ENCODE measurements around the gene SULF2. TPM values are rescaled to one million over a fixed set of nuclear protein-coding genes. Genes with fewer than 3 reads are reported as not detected.

SULF2 gene
- total RNA-seq, 1 donor from 2014 or later: 62.1 TPM

DNA sequence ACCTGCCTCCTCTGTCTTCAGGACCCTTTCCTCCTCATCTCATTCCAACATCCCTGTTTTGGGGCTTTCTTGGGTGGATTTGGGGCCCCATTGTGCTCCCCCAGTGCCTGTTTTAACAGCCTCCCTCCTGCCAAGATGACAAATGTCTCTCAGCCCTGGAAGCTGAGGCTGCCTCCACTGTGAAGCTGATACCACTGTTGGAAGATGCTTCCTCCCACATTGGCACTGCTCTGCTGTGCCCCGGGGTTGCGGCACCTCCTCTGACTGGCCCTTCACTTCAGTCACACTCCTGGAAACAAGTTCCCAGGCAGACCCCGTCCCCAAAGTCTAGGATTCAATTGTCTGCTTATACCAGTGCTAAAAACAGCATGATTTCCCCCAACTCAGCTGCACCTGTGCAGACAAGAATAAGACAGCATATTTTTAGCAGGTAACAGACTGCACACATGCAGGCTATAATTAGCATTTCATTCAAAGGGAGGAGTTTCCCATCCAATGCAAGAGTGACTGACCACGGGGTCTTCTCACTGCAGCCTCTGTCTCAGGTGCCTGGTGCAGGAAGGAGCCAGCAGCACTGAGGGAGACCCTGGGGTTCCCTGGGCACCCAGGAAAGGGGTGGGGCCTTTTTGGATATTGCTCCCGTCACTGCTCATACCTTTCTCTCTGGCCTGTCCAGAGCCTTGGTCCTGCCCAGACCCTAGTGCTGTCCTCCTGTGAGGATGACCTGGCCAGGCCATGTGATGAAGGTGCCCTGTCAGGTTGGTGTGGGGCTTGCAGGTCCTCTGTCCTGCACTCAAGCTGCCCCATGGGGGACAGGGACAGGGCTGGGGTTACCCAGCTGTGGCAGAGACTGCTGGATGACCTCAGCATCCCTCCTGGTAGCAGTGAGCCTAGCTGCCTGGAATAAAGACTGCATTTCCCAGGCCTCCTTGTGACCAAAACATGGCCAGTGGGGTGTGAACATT is 31.5 kb upstream of the SULF2 start:
- Mint-ChIP-seq H3K4me1 (ENCODE audit: unreplicated experiment) (no peaks in the 10 kb centered on the region), H3K9me3 (ENCODE audit: unreplicated experiment) (no peaks in the 10 kb centered on the region), H3K27ac (ENCODE audit: unreplicated experiment) (no peak overlapping the region)

DNA sequence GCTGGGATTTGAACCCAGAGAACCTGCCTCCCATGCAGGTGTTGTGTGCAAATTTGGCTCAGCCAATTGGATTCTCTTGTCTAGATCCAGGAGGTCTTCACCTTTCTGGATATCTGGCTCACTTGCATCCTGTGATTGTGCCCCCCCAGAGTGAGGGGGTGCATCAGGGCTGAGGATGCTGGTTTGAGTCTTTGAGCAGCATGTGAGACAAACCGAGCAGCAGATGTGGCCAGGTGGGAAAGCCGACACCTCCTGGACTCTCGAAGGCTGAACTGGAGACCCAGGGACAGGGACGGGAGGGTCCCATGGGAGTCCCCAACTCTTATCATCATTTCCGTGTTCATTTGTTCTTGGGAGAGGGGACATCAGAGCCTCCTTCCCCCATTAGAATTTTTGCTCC is 30.6 kb upstream of the SULF2 start:
- DNase-seq (ENCODE audit: low spot score): no peak
- Mint-ChIP-seq H3K4me1 (ENCODE audit: unreplicated experiment) (no peaks in the 10 kb centered on the region), H3K9me3 (ENCODE audit: unreplicated experiment) (no peaks in the 10 kb centered on the region), H3K36me3 (ENCODE audit: low read depth, unreplicated experiment) (no peaks in the 10 kb centered on the region), H3K4me3 (ENCODE audit: unreplicated experiment) (no peak overlapping the region), H3K27ac (ENCODE audit: unreplicated experiment) (no peak overlapping the region), H3K27me3 (ENCODE audit: unreplicated experiment) (peaks cover 2% of the 10 kb centered on the region)
- TF ChIP-seq, protein P1, sequence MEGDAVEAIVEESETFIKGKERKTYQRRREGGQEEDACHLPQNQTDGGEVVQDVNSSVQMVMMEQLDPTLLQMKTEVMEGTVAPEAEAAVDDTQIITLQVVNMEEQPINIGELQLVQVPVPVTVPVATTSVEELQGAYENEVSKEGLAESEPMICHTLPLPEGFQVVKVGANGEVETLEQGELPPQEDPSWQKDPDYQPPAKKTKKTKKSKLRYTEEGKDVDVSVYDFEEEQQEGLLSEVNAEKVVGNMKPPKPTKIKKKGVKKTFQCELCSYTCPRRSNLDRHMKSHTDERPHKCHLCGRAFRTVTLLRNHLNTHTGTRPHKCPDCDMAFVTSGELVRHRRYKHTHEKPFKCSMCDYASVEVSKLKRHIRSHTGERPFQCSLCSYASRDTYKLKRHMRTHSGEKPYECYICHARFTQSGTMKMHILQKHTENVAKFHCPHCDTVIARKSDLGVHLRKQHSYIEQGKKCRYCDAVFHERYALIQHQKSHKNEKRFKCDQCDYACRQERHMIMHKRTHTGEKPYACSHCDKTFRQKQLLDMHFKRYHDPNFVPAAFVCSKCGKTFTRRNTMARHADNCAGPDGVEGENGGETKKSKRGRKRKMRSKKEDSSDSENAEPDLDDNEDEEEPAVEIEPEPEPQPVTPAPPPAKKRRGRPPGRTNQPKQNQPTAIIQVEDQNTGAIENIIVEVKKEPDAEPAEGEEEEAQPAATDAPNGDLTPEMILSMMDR (IDR thresholded peaks at IDR 0.05; ENCODE audit: unreplicated experiment): no peak

More for the DNA sequence above, 31.5 kb upstream of the SULF2 start:
- TF ChIP-seq, protein P1 (IDR thresholded peaks at IDR 0.05; ENCODE audit: unreplicated experiment): no peak
- Mint-ChIP-seq H3K36me3 (ENCODE audit: low read depth, unreplicated experiment) (no peaks in the 10 kb centered on the region), H3K4me3 (ENCODE audit: unreplicated experiment) (no peak overlapping the region), H3K27me3 (ENCODE audit: unreplicated experiment) (peaks cover 5% of the 10 kb centered on the region)
- DNase-seq (ENCODE audit: low spot score): no peak

DNA sequence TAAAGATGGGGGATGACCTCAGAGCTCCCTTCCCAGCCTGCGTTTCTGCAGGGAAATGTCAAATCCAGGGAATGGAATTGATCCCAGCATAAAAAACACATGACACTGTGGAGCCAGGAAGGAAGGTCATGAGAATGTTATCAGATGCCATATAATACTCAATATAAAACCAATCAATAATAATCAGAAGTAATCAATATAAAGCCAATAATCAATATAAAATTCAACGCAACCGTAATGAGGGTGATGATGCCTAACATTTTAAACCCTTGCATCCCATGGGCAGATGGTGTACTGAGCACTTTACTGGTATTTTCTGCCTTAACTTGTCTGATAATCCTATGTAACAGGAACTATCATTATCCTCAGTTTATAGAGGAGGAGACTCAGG is 30.1 kb upstream of the SULF2 start:
- peaks cover 1% of the 10 kb centered on the region for H3K27me3 Mint-ChIP-seq (ENCODE audit: unreplicated experiment)
- no peaks in the 10 kb centered on the region for H3K4me1 Mint-ChIP-seq (ENCODE audit: unreplicated experiment)
- DNase-seq (ENCODE audit: low spot score): no peak
- H3K9me3 Mint-ChIP-seq (ENCODE audit: unreplicated experiment): no peaks in the 10 kb centered on the region
- H3K27ac Mint-ChIP-seq (ENCODE audit: unreplicated experiment): no peak overlapping the region
- TF ChIP-seq, protein P1 (IDR thresholded peaks at IDR 0.05; ENCODE audit: unreplicated experiment): no peak
- no peaks in the 10 kb centered on the region for H3K36me3 Mint-ChIP-seq (ENCODE audit: low read depth, unreplicated experiment)
- H3K4me3 Mint-ChIP-seq (ENCODE audit: unreplicated experiment): no peak overlapping the region

DNA sequence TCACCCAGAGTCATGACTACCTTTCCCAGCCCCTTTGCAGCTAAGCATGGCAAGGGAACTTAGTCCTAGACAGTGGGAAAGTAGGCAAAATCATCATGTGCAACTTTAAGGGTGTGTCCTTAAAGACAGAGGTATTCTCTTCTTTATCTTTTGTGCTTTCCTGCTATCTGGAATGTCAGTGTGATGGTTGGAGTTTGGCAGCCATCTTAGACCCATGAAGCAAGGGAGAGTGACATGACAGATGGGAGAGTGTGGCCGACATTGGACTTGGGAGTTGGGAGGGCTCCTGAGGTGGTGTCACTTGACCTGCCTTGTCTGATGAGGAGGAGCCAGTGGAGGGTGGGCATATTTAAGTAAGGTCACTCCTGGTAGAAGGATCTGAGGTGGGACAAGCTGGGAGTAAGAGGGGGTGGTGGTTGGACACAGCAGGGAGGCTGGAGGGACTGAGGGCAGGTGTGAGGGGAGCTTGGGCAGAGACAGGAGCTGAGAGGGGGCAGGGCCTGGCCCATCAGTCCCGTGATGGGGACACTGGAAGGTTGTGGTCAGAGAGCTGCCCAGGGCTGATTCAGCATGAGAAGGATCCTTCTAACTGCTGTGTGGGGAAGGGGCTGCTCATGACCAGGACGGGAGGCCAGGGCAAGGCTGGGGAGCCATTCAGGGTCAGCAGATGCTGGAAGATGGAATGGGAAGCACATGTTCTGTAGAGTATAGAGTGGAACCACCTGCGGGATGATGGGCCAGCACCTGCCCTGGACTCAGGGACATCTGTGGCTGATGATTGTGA is 29.5 kb upstream of the SULF2 start:
- Mint-ChIP-seq H3K27me3 (ENCODE audit: unreplicated experiment) (peaks cover 1% of the 10 kb centered on the region), H3K36me3 (ENCODE audit: low read depth, unreplicated experiment) (no peaks in the 10 kb centered on the region), H3K9me3 (ENCODE audit: unreplicated experiment) (no peaks in the 10 kb centered on the region), H3K4me1 (ENCODE audit: unreplicated experiment) (no peaks in the 10 kb centered on the region), H3K4me3 (ENCODE audit: unreplicated experiment) (no peak overlapping the region), H3K27ac (ENCODE audit: unreplicated experiment) (no peak overlapping the region)
- no peak for DNase-seq (ENCODE audit: low spot score)
- TF ChIP-seq, protein P1 (IDR thresholded peaks at IDR 0.05; ENCODE audit: unreplicated experiment): no peak

Measured in endothelial cell (in vitro differentiated cells).